ENCODE data around the gene TNNI2.

DNA sequence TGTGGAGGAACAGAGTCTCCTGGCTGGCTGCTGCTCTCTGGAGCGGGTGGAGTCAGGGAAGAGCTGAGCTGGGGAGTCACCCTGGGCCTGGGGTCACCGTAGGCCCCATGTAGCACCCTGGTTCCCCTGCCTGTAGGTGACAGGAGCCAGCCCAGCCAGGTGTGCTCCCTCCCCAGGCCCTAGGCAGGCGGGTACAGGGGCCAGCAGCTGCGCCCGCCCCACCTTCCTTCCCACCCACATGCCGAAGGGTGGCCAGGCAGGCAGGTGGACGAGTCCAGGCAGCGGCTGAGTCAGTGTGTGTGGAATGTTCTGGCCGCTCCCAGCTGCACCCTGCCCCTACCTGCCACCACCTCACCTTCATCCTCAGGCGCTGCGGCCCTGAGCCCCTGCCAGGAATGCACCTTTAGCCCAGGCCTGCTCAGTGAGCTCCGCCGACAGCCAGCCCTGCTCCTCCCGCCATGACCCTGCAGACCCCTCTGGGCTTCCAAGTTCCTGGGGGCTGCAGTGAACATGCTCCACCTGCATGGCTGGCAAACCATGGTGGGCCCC is 4.6 kb upstream of the TNNI2 start:
- no peak for TF ChIP-seq CTCF (IDR thresholded peaks at IDR 0.05)
- no peak for TF ChIP-seq EP300 (IDR thresholded peaks at IDR 0.05)
- TF ChIP-seq POLR2A (IDR thresholded peaks at IDR 0.05) = no peak
